Mucosa of rectum (tissue), 2 donors: ENCODE results near the gene MFF.
A peak's percentile ranks its signal among the peaks of the same experiment; 100 is the strongest.

ENCODE experiments used
- H3K27ac ChIP-seq, 2 donors: one replicate each; pipeline ENCODE4 v1.7.0; 2013; ENCODE audit warnings: inconsistent platforms in 2 of 2, low read depth in 2 of 2, low read length in 2 of 2
- H3K27me3 ChIP-seq, 2 donors: one replicate each; pipeline ENCODE4 v1.7.0; 2013; ENCODE audit warnings: low read length in 2 of 2; ENCODE audit not compliant: control insufficient read depth in 2 of 2, insufficient read depth in 2 of 2
- H3K36me3 ChIP-seq, 2 donors: one replicate each; pipeline ENCODE4 v1.7.0; 2013; ENCODE audit warnings: low read length in 2 of 2; ENCODE audit not compliant: control insufficient read depth in 2 of 2, insufficient read depth in 2 of 2
- H3K4me1 ChIP-seq, 2 donors: one replicate each; pipeline ENCODE4 v1.7.0; 2013; ENCODE audit warnings: low read length in 2 of 2, mild to moderate bottlenecking in 1 of 2; ENCODE audit not compliant: control insufficient read depth in 2 of 2, insufficient read depth in 2 of 2
- H3K4me3 ChIP-seq, 2 donors: one replicate each; pipeline ENCODE4 v1.7.0; 2013; ENCODE audit warnings: low read length in 2 of 2
- H3K9ac ChIP-seq, 2 donors: one replicate each; pipeline ENCODE4 v1.7.0; 2013; ENCODE audit warnings: low read length in 2 of 2, low read depth in 1 of 2, mild to moderate bottlenecking in 1 of 2
- H3K9me3 ChIP-seq, 2 donors: one replicate each; pipeline ENCODE4 v1.7.0; 2013; ENCODE audit warnings: low read length in 2 of 2; ENCODE audit not compliant: control insufficient read depth in 2 of 2
- donor health status: healthy.
- donor health status: Normal muscosa, but diverticular disease.

The MFF gene

GRCh38 chr2:227324995-227325838 is at the start of gene MFF:
Gene MFF (plus strand): TSS chr2:227325251. CDS start chr2:227330666, 5,415 bp downstream.
- peak within 1 kb of the TSS; percentile 85 to 87 for H3K27ac ChIP-seq
- H3K4me3 ChIP-seq: peak within 1 kb of the TSS; percentile 96 to 98
- peak within 1 kb of the TSS; percentile 82 to 95 for H3K9ac ChIP-seq
- H3K4me1 ChIP-seq: peaks cover 3 to 17% of the 10 kb centered on the region in 2 donors
- H3K27me3 ChIP-seq: no peaks in the 10 kb centered on the region
- peaks cover 0 to 4% of the 10 kb centered on the region in 2 donors for H3K36me3 ChIP-seq
- no peaks in the 10 kb centered on the region for H3K9me3 ChIP-seq

GRCh38 chr2:227280895-227281294 is 44.2 kb upstream of the MFF start:
- Histone ChIP-seq H3K36me3 (no peaks in the 10 kb centered on the region), H3K4me1 (no peaks in the 10 kb centered on the region), H3K9me3 (no peaks in the 10 kb centered on the region), H3K4me3 (no peak overlapping the region), H3K27me3 (no peaks in the 10 kb centered on the region), H3K27ac (no peak overlapping the region), H3K9ac (no peak overlapping the region)

- Histone ChIP-seq H3K4me1 (no peaks in the 10 kb centered on the region), H3K27ac (no peak overlapping the region), H3K4me3 (no peak overlapping the region), H3K9ac (no peak overlapping the region), H3K9me3 (no peaks in the 10 kb centered on the region), H3K36me3 (no peaks in the 10 kb centered on the region), H3K27me3 (no peaks in the 10 kb centered on the region)
Observed at GRCh38 chr2:227285741-227286236, 39.3 kb upstream of the MFF start.

- Histone ChIP-seq H3K4me3 (no peak overlapping the region), H3K9me3 (no peaks in the 10 kb centered on the region), H3K4me1 (no peaks in the 10 kb centered on the region), H3K36me3 (no peaks in the 10 kb centered on the region), H3K9ac (no peak overlapping the region), H3K27me3 (no peaks in the 10 kb centered on the region), H3K27ac (no peak overlapping the region)
Observed at GRCh38 chr2:227287771-227288170, 37.3 kb upstream of the MFF start.

GRCh38 chr2:227292314-227292713 is 32.7 kb upstream of the MFF start:
- Histone ChIP-seq H3K9ac (no peak overlapping the region), H3K36me3 (no peaks in the 10 kb centered on the region), H3K27me3 (no peaks in the 10 kb centered on the region), H3K4me3 (no peak overlapping the region), H3K9me3 (no peaks in the 10 kb centered on the region), H3K4me1 (no peaks in the 10 kb centered on the region), H3K27ac (no peak overlapping the region)

- Histone ChIP-seq H3K36me3 (no peaks in the 10 kb centered on the region), H3K9ac (no peak overlapping the region), H3K27me3 (no peaks in the 10 kb centered on the region)
Observed at GRCh38 chr2:227293531-227293930, 31.5 kb upstream of the MFF start.

GRCh38 chr2:227295806-227296205 is 29.2 kb upstream of the MFF start:
- H3K4me1 ChIP-seq: no peaks in the 10 kb centered on the region
- H3K27me3 ChIP-seq: no peaks in the 10 kb centered on the region
- H3K9me3 ChIP-seq: no peaks in the 10 kb centered on the region
- no peaks in the 10 kb centered on the region for H3K36me3 ChIP-seq
- no peak overlapping the region for H3K27ac ChIP-seq
- no peak overlapping the region for H3K9ac ChIP-seq
- H3K4me3 ChIP-seq: no peak overlapping the region

More at GRCh38 chr2:227293531-227293930, 31.5 kb upstream of the MFF start:
- H3K27ac ChIP-seq: no peak overlapping the region
- no peak overlapping the region for H3K4me3 ChIP-seq
- H3K9me3 ChIP-seq: no peaks in the 10 kb centered on the region
- no peaks in the 10 kb centered on the region for H3K4me1 ChIP-seq

GRCh38 chr2:227296671-227297405 is 28.2 kb upstream of the MFF start:
- Histone ChIP-seq H3K27ac (no peak overlapping the region), H3K4me3 (no peak overlapping the region), H3K9ac (no peak overlapping the region), H3K27me3 (no peaks in the 10 kb centered on the region), H3K9me3 (no peaks in the 10 kb centered on the region), H3K36me3 (no peaks in the 10 kb centered on the region), H3K4me1 (no peaks in the 10 kb centered on the region)

- Histone ChIP-seq H3K36me3 (no peaks in the 10 kb centered on the region), H3K9me3 (no peaks in the 10 kb centered on the region), H3K27ac (no peak overlapping the region), H3K4me3 (no peak overlapping the region), H3K4me1 (no peaks in the 10 kb centered on the region), H3K9ac (no peak overlapping the region), H3K27me3 (no peaks in the 10 kb centered on the region)
Observed at GRCh38 chr2:227301523-227301922, 23.5 kb upstream of the MFF start.

- no peak overlapping the region for H3K27ac ChIP-seq
Observed at GRCh38 chr2:227308784-227309183, 16.3 kb upstream of the MFF start.

More at GRCh38 chr2:227308784-227309183, 16.3 kb upstream of the MFF start:
- Histone ChIP-seq H3K4me1 (no peaks in the 10 kb centered on the region), H3K9me3 (no peaks in the 10 kb centered on the region), H3K36me3 (no peaks in the 10 kb centered on the region), H3K4me3 (no peak overlapping the region), H3K27me3 (no peaks in the 10 kb centered on the region), H3K9ac (no peak overlapping the region)
